Body of pancreas (tissue), 4 donors: ENCODE results near the gene OR2A5. TPM values are rescaled to one million over a fixed set of nuclear protein-coding genes. Genes with fewer than 3 reads are reported as not detected.

Experiments used
- ATAC-seq: fragments of 150-250 bp; one replicate; pipeline ENCODE4 v1.9.1; 2016
- DNase-seq, 4 donors: peaks; one replicate each; pipeline ENCODE4 v3.0.0-alpha.2; 2019
- H3K27ac ChIP-seq, 4 donors: fragments of 200-600 bp; sonication (generic); 1 replicate in 3 of 4; 2 replicates in 1 of 4; pipeline versions ENCODE4 v1.5.1 to v1.6.1; 2016 to 2019; ENCODE audit warnings: mild to moderate bottlenecking in 1 of 4, mixed read lengths in 1 of 4, moderate library complexity in 1 of 4
- H3K27me3 ChIP-seq, 2 donors: fragments of 200-600 bp; sonication (generic); one replicate each; pipeline ENCODE4 v1.6.0; 2016; ENCODE audit warnings: mild to moderate bottlenecking in 1 of 2
- H3K36me3 ChIP-seq, 2 donors: fragments of 200-600 bp; sonication (generic); replicated peaks in 1 of 2; 2 replicates each; pipeline ENCODE4 v1.5.1; 2016; ENCODE audit warnings: low read depth in 2 of 2; ENCODE audit not compliant: insufficient read depth in 1 of 2
- H3K4me1 ChIP-seq: fragments of 200-600 bp; sonication (generic); one replicate; pipeline ENCODE4 v1.6.0; 2016
- H3K4me3 ChIP-seq, 2 donors: fragments of 200-600 bp; sonication (generic); 1 replicate in 1 of 2; 2 replicates in 1 of 2; pipeline ENCODE4 v1.5.1; 2016 to 2019
- H3K9me3 ChIP-seq, 3 donors: fragments of 200-600 bp; sonication (generic); 1 replicate in 2 of 3; 2 replicates in 1 of 3; pipeline ENCODE4 v1.5.1; 2016
- POLR2A ChIP-seq, 3 donors: fragments of 450-650 bp; IDR thresholded peaks; one replicate each; pipeline ENCODE4 v1.6.1; 2016; ENCODE audit warnings: antibody characterized with exemption in 3 of 3, mild to moderate bottlenecking in 2 of 3
- WGBS, 2 donors: methylation state at CpG; one replicate each; pipeline ENCODE4 v1.1.5; 2017; 5-methylcytosine and 5-hydroxymethylcytosine counted together
- intact Hi-C: fragments of 100-400 bp; cut with DNase I; formaldehyde crosslinking; loops from one replicate; pipeline ENCODE4 v1.15.1; 2023
- total RNA-seq, 2 donors: library from RNA; depleted of rRNA; stranded (reverse); fragments of >200 nt; gene quantifications; one replicate each; pipeline ENCODE4 v1.1.0, GENCODE V29; 2016
- TF ChIP-seq, protein P1 (sequence below), 7 experiments: fragments of 450-650 bp in 4 of 7; fragments of 200-600 bp in 3 of 7; sonication (generic) in 3 of 7; IDR thresholded peaks; one replicate each; pipeline ENCODE4 v1.5.1; 2016 to 2019; ENCODE audit warnings: antibody characterized with exemption in 7 of 7

OR2A5 gene
- total RNA-seq, 2 donors from 2014 or later: not detected

DNA sequence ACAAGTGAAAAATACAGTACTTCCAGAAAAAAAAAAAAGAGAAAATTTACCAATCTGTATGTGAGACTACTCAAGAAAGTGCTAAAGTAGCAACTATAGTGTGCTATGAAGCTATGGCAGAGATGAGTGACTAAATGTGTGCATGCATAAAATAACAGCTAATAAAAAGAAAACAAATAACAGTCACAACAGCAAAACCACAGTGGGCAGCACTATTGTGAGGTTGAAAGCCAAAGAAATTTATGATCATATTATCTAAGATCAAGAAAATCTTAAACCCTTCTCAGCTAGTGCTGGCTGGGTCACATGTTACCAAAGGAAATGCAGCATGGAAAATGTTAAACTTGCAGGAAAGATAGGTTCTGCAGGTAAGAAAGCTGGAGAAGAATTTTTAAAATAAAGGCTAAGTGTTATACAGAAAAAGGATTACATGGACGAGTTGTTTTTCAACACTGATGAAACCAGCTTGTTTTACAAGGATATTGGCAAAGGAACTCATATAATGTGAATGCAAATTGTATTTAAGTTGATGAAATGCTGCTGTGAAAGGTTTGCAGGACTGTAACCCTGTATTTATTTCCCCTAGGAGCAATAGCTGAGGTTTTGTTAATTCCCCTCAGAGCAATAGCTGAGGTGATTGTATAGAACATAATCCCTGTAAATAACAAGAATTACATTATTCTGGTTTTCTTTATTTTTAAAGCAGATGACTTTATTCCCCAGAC lies 15.6 kb upstream of the OR2A5 start:
- H3K4me1 ChIP-seq: peaks cover 7% of the 10 kb centered on the region
- no peak overlapping the region for H3K27ac ChIP-seq
- H3K27me3 ChIP-seq: no peaks in the 10 kb centered on the region
- intact Hi-C loops: no loop called here
- no peaks in the 10 kb centered on the region for H3K9me3 ChIP-seq
- no peak for ATAC-seq
- H3K4me3 ChIP-seq: no peak overlapping the region
- H3K36me3 ChIP-seq: no peaks in the 10 kb centered on the region
- WGBS, 2 donors: 50 to 71% methylated on average over 1 of the region's 1 CpG
- TF ChIP-seq, protein P1, sequence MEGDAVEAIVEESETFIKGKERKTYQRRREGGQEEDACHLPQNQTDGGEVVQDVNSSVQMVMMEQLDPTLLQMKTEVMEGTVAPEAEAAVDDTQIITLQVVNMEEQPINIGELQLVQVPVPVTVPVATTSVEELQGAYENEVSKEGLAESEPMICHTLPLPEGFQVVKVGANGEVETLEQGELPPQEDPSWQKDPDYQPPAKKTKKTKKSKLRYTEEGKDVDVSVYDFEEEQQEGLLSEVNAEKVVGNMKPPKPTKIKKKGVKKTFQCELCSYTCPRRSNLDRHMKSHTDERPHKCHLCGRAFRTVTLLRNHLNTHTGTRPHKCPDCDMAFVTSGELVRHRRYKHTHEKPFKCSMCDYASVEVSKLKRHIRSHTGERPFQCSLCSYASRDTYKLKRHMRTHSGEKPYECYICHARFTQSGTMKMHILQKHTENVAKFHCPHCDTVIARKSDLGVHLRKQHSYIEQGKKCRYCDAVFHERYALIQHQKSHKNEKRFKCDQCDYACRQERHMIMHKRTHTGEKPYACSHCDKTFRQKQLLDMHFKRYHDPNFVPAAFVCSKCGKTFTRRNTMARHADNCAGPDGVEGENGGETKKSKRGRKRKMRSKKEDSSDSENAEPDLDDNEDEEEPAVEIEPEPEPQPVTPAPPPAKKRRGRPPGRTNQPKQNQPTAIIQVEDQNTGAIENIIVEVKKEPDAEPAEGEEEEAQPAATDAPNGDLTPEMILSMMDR (IDR thresholded peaks at IDR 0.05): no peak
- no peak for TF ChIP-seq POLR2A (IDR thresholded peaks at IDR 0.05)
- no peak for DNase-seq

DNA sequence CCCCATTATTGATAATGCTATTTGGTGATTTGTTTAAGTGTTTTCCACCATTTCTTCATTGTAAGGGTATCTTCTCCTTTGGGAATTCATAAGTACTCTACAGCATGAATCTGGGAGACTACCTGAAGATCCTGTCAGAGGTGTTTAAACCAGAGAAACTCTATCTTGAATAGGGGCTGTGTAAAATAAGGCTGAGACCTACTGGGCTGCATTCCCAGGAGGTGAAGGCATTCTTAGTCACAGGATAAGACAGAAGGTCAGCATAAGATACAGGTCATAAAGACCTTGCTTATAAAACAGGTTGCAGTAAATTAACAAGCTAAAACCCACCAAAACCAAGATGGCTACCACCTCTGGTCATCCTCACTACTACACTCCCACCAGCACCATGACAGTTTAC lies 13.4 kb upstream of the OR2A5 start:
- Histone ChIP-seq H3K9me3 (no peaks in the 10 kb centered on the region), H3K4me3 (no peak overlapping the region), H3K36me3 (no peaks in the 10 kb centered on the region), H3K27ac (no peak overlapping the region), H3K27me3 (no peaks in the 10 kb centered on the region), H3K4me1 (peaks cover 7% of the 10 kb centered on the region)
- ATAC-seq: no peak
- intact Hi-C loops: no loop called here
- no peak for DNase-seq
- TF ChIP-seq POLR2A (IDR thresholded peaks at IDR 0.05): no peak
- TF ChIP-seq, protein P1 (IDR thresholded peaks at IDR 0.05): no peak

GRCh38 chr7:144036302-144036885 lies 12.4 kb upstream of the OR2A5 start:
- Histone ChIP-seq H3K4me1 (peaks cover 7% of the 10 kb centered on the region), H3K27ac (no peak overlapping the region), H3K4me3 (no peak overlapping the region), H3K36me3 (no peaks in the 10 kb centered on the region), H3K27me3 (no peaks in the 10 kb centered on the region), H3K9me3 (no peaks in the 10 kb centered on the region)
- ATAC-seq: no peak
- no peak for TF ChIP-seq POLR2A (IDR thresholded peaks at IDR 0.05)
- TF ChIP-seq, protein P1 (IDR thresholded peaks at IDR 0.05): no peak
- intact Hi-C loops: no loop called here
- DNase-seq: no peak
- WGBS, 2 donors: 87 to 100% methylated on average over 1 of the region's 1 CpG

GRCh38 chr7:144037414-144038035 lies 11.2 kb upstream of the OR2A5 start:
- Histone ChIP-seq H3K9me3 (no peaks in the 10 kb centered on the region), H3K36me3 (no peaks in the 10 kb centered on the region), H3K4me1 (peaks cover 7% of the 10 kb centered on the region), H3K27me3 (no peaks in the 10 kb centered on the region), H3K4me3 (no peak overlapping the region), H3K27ac (no peak overlapping the region)
- intact Hi-C loops: no loop called here
- DNase-seq (peak in 2 of 4 donors; percentile 10 to 46), ATAC-seq (no peak)
- 58 to 66% methylated on average over 1 of the region's 1 CpG for WGBS, 2 donors
- TF ChIP-seq, protein P1 (IDR thresholded peaks at IDR 0.05): no peak
- TF ChIP-seq POLR2A (IDR thresholded peaks at IDR 0.05): no peak
